ENCODE data around the gene MZF1.
A peak's percentile ranks its signal among the peaks of the same experiment; 100 is the strongest.
"Not testable (repeated sequence)": the region's sequence is repeated elsewhere in the genome, so short reads cannot be mapped to it uniquely, and the experiment has no call there.

Gene MZF1

DNA sequence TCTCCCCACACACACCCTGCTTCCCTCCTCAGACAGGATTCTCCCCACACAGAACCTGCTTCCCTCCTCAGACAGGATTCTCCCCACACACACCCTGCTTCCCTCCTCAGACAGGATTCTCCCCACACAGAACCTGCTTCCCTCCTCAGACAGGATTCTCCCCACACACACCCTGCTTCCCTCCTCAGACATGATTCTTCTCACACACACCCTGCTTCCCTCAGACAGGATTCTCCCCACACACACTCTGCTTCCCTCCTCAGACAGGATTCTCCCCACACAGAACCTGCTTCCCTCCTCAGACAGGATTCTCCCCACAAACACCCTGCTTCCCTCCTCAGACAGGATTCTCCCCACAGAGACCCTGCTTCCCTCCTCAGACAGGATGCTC, 34.0 kb downstream of the MZF1 start:
- not testable (repeated sequence) for DNase-seq (ENCODE audit: low spot score)

DNA sequence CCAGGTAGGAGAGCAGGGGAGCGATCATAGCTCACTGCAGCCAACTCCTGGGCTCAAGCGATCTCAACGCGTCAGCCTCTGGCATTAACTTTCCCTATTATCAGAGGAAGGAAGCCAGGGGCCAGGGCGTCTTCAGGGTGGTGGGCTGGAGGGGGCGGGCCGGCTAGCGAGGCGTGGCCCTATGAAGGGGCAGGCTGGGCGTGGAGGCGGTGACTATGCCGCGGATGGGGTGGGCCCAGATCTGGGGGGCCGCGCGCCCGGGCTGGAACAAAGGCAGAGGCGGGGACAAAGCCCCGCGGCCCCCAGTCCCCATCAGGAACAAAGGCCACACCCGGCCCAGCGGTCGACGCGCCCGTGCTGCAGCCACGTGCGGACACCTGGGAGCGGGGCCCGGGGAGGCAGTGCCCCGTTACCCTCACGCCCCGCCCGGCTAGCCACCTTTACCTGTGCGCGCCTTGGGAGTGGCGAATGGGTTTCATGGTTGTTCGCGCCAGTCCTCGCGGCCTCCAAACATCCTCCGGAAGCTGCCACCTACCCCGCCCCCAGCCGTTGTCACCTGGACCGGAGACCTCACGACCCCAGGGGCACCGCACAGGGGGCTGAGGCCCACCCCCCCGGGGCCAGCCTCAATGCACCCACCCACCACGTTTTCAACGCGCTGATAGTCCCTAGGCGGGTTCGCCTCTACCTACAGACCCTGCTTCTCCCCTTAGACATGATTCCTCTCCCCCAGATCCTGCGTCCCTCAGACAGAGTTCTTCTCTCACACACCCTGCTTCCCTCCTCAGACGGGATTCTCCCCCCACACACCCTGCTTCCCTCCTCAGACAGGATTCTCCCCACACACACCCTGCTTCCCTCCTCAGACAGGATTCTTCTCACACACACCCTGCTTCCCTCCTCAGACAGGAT, 34.6 kb downstream of the MZF1 start:
- peak; percentile 90 for DNase-seq (ENCODE audit: low spot score)

DNA sequence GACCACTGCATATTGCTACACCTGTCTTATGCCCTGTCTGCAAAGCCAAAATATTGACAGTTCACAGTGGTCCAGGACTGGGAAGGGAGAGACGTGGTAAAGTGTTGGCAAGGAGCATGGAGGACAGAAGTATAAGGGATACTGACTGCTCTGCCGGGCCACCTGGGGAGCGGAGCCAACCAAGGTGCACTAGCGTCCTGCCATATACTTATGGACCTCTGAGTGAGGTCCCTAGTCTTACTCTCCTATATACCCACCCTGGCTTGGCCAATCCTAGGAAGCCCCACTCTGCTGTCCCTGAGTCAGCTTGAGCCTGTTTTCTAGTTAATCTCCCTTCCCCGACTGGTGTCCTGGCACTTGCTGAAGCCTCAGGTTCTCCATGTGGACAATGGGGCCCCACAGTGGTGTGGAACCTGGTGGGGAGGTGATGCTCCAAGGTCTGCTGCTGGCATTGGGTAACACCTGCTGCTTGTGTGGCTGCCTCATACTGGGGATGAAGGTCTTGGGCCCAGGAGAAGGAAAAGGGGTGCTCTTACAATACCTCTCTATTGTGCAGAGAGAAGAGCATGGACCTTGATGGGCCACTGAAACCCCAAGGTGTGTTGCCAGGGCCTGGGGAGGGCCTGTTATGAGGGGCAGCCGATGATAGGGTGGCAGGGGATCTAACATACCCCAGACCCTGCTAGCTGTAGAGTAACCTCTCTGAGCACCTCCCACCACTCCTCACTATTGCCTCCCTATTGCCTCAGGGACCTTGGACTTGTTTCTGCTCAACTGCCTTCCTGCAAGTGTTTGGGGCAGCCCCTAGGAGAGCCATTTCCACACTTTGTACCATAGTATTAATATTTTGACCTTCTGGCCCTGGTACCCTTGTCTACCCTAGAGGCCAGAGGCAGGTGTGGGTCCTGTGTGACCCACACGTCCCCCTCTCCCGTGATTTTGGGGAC, 36.0 kb downstream of the MZF1 start:
- no peak for DNase-seq (ENCODE audit: low spot score)

DNA sequence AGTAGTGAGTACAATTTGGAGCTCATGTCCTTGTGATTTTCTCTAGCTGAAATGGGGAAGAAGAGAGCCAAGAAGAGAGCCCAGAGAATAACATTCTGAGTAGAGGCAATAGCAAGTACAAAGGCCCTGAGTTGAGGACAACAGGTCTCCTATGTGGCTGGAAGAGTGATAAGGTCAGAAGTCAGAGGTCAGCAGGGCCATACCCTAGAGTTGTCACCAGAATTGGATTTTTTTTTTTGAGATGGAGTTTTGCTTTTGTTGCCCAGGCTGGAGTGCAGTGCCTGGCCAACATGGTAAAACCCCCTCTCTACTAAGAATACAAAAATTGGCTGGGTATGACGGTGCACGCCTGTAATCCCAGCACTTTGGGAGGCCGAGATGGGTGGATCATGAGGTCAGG, 37.3 kb downstream of the MZF1 start:
- DNase-seq (ENCODE audit: low spot score) = no peak

DNA sequence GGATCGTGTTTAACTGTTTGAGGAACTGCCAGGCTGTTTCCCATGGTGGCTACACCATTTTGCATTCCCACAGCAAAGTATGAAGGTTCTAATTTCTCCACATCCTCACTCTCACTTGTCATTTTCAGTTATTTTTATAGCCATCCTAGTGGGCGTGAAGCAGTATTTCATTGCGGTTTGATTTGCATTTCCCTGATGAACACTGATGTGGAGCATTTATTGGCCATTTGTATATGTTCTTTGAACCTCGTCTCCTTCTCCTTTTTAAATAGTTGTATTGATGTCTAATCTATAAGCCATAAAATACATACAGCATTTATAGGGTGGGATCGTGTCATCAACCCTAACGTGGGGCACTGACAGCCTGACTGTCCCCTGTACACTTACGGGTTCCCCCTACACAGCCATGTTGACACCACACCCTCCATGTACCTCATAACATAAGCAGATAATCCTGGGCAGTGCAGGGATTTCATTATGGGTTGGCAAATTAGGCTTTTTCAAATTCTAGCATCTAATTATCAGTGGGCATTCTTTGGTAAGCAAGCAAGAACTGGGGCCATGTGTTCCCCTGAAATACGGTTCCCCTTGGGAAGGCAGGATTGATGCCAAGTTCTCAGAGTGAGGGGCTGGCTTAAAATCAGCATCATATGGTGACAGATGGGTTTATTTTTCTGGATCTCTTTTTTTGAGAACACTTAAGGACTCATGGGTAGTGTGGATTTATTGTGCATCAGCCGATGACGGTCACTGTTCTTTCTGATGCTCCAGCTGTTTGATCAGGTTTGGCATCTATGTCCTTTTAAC, 41.9 kb downstream of the MZF1 start:
- no peak for DNase-seq (ENCODE audit: low spot score)

DNA sequence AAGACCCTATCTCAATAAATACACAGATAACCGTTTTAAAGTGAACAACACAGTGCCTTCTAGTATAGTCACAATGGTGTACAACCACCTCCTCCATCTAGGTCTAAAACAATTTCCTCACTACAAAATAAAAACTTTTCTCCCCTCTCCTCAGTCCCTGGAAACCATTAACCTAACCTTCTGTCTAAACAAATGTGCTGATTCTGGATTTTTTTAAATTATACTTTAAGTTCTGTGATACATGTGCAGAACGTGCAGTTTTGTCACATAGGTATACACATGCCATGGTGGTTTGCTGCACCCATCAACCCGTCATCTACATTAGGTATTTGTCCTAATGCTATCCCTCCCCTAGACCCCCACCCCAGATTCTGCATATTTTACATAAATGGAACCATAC, 43.7 kb downstream of the MZF1 start:
- DNase-seq (ENCODE audit: low spot score) = no peak

DNA sequence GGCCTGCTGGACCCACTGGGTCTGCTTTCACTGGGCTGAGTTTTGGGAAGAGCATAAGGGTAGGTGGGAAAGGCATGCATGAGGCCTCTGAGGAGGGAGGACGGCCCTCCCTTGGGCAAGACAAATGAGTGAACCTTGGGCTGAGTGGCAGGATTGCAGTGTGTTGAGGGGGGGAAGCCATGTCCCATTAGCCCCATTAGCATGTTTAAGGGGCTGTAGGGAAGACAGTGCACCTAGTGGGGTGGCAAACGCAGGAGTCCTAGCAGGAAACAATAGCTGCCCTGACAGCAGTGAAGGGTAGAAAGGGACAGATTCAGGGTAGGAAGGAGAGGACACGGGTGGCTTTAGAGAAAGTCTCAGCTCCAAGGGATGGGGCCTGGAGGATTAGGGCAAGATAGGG, 50.4 kb downstream of the MZF1 start:
- DNase-seq (ENCODE audit: low spot score) = no peak

DNA sequence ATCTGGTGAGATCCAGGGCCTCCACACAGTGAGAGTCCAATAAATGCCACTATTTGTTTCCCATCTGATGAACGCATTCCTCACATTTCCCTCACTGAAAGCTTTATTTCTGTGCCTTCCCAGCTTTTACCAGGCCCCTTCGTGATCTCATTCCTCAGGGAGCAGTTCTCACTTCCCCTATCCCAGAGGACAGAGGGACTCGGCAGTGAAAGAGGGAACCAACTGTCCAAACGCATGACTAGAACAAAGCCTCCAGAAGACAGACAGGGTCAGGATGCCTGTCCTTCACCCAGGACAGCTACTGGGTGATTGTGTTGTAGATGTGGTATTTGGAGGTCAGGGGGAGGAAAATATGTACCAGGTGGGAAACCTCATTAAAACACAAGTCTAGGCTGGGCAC, 51.5 kb downstream of the MZF1 start:
- DNase-seq (ENCODE audit: low spot score) = no peak

DNA sequence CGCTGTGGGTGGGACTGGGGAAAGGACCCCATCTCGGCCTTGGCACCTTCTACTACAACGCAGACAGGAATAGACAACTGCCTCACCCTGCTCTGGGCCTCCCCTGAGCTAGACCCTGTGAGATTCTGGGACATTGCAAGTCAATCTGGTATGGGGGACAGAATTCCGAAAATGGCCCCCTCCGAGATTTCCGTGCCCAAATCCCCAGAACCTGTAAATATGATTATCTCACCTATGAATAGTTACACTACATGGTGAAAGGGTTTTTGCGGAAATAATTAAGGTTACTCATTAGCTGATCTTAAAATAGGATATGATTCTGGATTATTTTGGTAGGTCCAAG, 52.9 kb downstream of the MZF1 start:
- no peak for DNase-seq (ENCODE audit: low spot score)

DNA sequence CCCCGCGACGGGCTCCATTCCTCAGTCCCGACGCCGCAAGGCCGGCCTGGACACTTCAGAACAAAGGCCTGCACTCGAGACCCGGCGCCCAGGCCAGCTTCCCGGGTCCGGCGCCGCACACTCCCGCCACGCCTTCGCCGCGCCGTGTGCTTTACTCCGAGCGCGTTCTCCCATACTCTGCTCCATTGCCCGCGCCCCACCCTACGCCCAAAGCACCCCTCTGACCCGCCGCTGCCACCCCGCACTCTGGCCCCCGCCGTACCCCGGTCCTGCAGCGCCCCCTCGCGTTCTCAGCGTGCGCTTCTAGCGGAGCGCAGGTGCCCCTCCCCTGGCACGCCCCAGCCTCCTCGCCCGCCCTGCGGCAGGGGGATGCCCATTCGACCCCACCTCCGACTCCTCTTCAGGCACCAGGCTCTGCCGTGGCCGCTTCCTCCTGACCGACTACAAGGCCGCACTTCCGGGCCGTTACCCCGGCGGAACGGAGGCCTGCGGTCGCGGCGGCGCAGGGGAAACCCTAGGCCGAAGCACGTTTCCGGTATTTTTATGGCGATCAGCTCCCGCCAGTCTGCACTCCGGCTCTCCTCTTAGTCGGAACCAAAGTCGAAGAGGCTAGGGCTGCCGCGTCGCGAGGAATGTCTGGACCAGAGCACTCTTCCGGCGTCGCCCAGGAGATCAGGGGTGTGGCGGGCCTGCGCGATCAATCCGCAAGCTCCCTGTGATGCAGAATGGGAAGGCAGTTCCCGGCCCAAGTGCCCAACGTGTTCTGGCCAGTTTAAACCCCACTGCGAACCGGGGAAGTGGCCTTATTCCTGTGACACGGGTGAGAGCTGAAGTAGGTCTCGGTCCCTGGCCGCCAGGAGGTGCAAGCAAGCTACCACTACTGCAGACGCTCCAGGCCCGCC, 53.5 kb downstream of the MZF1 start, which contains the start of gene ZBTB45:
Gene ZBTB45 (minus strand): TSS at position 456 of the 902 bp plus-strand sequence. CDS start 2,137 bp downstream, outside the sequence.
- DNase-seq (ENCODE audit: low spot score) = peak; percentile 89

DNA sequence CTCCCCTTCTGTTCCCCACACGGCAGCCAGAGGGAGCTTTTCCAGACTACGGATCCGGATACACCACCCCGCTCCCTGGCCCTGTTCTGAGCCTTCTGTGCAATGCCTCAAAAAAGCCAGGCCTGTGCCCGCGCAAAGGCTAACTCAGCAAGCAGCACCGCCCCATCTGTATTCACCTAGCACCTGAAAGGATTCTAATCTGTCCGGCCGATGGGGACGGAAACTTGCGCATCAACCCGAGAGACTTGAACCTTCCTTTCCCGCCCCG, 54.1 kb downstream of the MZF1 start:
- peak; percentile 80 for DNase-seq (ENCODE audit: low spot score)

DNA sequence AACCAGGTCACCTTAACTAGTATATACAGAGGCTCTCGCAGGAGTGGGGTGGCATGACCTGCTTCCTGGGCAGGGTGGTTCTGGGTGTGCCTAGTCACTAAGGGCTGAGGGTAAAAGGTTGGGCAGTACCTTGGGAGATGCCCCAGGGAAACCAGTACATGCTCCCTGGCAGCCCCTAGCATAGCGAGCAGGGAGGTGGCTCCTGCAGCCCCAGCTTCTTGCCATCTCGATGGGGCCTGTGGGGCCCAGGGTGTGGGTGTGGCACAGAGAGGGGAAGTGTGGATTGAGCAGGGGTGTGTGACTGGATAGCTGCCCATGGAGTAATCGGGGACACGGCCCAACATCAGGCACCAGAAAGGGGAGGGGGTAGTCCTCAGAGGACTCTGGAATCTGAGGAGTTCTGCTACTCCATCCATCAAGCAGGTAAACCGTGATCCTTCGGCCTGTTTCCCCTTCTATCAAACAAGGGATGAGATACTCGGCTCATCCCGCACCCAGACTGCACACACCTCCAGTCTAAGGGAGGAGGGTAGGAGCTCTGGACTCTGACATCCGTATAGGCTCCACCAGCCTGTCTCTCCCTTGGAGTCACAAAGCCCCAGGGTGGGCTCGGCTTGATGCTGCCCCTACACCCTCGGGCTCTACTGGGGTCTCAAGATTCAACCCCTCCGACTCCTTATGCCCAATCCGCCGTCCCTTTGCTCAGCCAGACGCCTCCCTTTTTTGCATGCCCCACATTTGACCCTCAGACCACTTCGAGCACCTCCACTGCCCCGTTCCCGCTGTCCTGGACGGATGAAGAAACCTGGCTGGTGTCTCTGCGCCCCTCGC, 54.7 kb downstream of the MZF1 start:
- no peak for DNase-seq (ENCODE audit: low spot score)

DNA sequence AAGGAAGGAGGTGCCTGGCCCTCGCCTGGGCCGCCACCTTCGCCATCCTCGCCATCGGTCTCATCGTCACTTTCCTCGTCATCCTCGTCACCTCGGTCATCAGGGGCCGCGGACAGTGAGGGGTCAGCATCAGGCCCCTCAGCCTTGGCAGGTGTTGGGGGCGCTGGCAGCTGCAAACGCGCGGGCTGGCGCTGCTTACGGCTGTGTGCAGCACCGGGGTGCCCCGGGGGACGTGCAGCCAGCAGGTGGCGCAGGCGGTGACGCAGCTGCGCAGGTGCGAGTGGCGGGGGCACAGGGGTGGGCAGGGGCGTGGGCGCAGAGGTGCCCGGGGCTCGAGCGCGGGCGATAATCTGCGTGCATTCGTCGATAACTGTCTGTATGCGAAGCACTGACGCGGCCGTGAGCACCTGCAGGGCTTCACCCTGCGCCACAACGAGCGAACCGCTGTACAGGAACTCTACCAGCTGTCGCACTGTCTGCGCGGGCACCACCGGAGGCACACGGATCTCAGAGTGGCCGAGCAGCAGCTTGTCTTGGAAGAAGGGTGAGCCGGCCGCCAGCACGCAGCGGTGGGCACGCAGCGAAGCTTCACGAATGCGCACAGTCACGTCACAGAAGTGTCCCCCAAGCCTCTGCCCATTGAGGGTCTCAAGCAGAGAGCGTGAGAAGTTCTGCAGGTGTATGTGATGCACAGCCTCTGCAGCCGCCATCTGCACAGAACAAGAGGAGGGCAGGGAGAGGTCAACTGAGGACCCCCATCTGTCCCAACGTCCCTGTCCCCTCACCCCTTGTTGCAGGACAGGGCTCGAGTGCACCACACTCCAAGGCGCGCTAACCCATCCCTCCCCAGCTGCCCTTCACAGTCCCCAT, 55.9 kb downstream of the MZF1 start:
- no peak for DNase-seq (ENCODE audit: low spot score)

DNA sequence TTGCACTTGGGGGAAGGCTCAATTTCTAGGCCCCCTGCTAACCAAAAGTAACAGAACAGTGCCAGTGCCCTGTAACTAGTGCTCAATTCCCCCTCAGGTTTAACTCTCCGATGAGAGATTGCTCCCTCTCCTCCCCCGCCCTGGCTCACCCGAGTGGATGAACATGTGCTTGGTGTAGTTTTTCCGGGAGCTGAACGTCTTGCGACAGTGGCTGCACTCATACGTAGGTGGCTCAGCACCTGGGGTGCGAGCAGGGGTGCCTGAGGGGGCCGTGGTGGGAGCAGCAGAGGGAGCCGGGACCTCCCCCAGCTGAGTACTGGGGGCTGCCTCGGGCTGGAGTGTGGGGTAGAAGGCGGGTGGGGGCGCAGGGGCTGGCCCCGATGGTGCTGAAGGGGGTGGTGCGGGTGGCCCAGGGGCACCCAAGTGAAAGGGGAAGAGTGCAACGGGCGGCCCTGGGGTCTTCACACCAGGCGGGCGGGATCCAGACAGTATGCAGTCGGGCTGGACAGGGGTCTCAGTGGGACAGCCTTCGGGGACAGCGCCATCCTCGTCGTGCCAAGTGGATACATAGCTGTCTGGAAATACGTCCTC, 56.8 kb downstream of the MZF1 start:
- no peak for DNase-seq (ENCODE audit: low spot score)

DNA sequence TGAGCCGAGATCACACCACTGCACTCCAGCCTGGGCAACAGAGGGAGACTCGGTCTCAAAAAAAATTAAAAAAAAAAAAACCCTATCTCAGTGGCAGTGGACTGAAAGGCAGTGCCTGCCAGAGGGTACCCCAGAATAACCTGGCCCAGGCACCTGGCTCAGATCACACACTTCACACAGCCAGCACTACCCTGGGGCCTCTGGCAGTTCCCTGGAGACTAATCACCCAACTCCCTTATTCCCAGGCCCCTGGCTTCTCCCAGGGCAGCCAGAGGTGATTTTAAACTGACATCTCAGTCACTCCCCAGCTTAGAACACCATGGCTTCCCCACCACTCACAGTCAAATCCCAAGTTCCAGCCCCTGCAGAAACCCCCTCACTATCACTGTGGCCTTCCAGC, 57.9 kb downstream of the MZF1 start:
- no peak for DNase-seq (ENCODE audit: low spot score)

DNA sequence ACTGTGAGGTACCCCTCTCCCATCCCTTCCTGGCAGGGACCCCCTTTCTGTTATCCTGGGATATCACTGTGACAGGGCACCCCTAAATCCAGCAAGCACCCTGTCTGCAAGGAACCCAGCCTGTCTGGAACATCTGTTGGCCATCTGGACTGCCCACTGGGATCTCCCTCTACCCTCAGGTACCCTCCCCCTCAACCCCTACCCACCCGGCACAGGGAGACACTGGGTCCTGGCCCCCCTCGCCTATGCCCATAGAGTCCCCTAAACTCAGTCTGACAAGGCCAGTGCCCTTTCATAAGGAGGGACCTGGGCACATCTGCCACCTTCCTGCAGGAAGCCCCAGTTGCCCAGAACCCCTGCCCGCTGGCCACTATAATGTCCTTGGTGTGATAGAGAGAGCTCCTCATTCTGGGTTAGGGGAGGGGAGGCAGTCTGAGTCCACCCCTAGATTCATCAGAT, 58.5 kb downstream of the MZF1 start:
- DNase-seq (ENCODE audit: low spot score) = no peak

DNA sequence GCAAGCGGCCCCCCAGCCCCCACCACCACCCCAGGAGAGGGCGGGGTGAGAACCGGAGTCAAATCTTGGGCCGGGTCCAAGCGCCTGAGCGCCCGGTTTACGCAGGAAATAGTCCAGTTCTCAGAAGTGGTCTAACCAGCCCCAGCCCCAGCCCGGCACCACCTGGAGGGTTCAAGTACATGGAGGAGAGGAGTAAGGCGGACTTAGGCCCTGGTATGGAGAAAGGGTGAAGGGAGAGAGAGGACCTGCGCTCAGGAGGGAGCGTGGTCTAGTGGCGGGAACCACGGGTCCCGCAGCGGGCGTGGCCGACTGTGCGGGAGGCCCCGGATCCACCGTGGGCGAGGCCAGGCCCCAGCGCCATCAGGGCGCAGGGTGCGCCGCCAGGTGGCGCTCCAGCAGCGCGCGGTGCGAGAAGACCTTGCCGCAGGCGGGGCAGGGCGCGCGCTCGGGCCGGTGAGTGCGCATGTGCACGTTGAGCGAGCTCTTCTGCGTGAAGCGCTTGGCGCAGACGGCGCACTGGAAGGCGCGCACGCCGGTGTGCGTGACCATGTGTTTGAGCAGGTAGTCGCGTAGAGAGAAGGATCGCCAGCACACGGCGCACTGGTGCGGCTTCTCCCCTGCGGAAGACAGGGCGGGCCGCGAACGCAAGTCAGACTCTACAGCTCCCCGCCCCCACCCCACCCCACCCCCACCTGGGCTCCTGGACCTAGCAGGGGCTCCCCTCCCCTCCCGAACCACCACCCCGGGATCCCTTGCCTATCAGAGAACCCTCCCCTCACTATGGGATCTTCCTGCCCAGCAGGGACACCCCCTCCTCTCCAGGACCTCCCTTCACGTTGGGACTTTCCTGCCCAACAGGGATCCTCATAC, 59.2 kb downstream of the MZF1 start:
- DNase-seq (ENCODE audit: low spot score) = peak; percentile 97

DNA sequence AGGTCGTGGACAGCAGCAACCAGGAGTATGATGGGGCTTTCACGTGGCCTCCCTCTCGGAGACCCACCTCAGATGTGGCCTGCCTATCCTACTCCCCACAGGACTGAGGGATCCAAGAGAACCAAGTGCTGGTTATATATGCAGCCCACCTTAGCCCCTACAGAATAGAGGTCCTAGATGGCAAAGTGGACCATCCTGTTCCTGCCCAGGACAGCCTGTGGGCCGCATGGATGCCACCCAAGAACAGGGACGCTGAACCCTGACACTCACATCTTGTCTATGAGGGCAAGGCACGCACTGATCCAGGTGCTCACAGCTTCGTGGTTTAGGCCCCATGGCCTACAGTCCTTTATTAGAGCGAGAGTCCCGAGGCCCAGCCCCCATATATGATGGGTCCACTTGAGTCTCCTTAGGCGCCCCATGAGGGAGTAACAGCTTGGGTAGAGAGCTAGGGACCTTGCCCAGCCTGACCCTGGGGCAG, 59.9 kb downstream of the MZF1 start:
- no peak for DNase-seq (ENCODE audit: low spot score)
